LHCN-M2 (cell line): ENCODE data around the gene PARVB. TPM values are rescaled to one million over a fixed set of nuclear protein-coding genes. Genes with fewer than 3 reads are reported as not detected.
A peak's percentile ranks its signal among the peaks of the same experiment; 100 is the strongest.
"Not testable (repeated sequence)": the region's sequence is repeated elsewhere in the genome, so short reads cannot be mapped to it uniquely, and the experiment has no call there.

Experiments used
- DNase-seq: peaks from one replicate; pipeline ENCODE4 v3.0.0-alpha.2; 2012; ENCODE audit warnings: low read depth
- total RNA-seq: library from RNA; depleted of rRNA; stranded (reverse); fragments of >200 nt; gene quantifications from 2 replicates; pipeline ENCODE4 v1.2.3, GENCODE V29; 2014

PARVB gene
- total RNA-seq, 1 experiment from 2014 or later: 51.7 TPM

GRCh38 chr22:44051961-44052360 is 27.9 kb downstream of the PARVB start:
- no peak for DNase-seq

GRCh38 chr22:44055805-44056204 is 31.7 kb downstream of the PARVB start:
- DNase-seq: no peak

GRCh38 chr22:44056649-44057048 is 32.5 kb downstream of the PARVB start:
- not testable (repeated sequence) for DNase-seq

- no peak for DNase-seq
These were observed 33.4 kb downstream of the PARVB start for GRCh38 chr22:44057401-44057987.

- no peak for DNase-seq
These were observed 39.6 kb downstream of the PARVB start for GRCh38 chr22:44063462-44064371.

GRCh38 chr22:44067033-44067432 is 42.9 kb downstream of the PARVB start:
- no peak for DNase-seq

GRCh38 chr22:44067901-44068300 is 43.8 kb downstream of the PARVB start:
- DNase-seq: no peak

- no peak for DNase-seq
These were observed 44.5 kb downstream of the PARVB start for GRCh38 chr22:44068422-44069191.

- no peak for DNase-seq
These were observed 45.9 kb downstream of the PARVB start for GRCh38 chr22:44070029-44070428.

- DNase-seq: no peak
These were observed 47.8 kb downstream of the PARVB start for GRCh38 chr22:44071781-44072326.

GRCh38 chr22:44074337-44074984 is 50.4 kb downstream of the PARVB start:
- DNase-seq: no peak

GRCh38 chr22:44075022-44075421 is 50.9 kb downstream of the PARVB start:
- DNase-seq: no peak

GRCh38 chr22:44075670-44076069 is 51.6 kb downstream of the PARVB start:
- DNase-seq: no peak

- no peak for DNase-seq
These were observed 52.7 kb downstream of the PARVB start for GRCh38 chr22:44076825-44077224.

GRCh38 chr22:44080936-44081861 is 57.1 kb downstream of the PARVB start:
- DNase-seq: peak; percentile 54

- DNase-seq: no peak
These were observed 58.7 kb downstream of the PARVB start for GRCh38 chr22:44082801-44083200.

- DNase-seq: no peak
These were observed 60.1 kb downstream of the PARVB start for GRCh38 chr22:44084044-44084772.

GRCh38 chr22:44085743-44086270 is 61.7 kb downstream of the PARVB start:
- peak; percentile 53 for DNase-seq
